ENCODE data around the gene ATP6V0D1.

The ATP6V0D1 gene

DNA sequence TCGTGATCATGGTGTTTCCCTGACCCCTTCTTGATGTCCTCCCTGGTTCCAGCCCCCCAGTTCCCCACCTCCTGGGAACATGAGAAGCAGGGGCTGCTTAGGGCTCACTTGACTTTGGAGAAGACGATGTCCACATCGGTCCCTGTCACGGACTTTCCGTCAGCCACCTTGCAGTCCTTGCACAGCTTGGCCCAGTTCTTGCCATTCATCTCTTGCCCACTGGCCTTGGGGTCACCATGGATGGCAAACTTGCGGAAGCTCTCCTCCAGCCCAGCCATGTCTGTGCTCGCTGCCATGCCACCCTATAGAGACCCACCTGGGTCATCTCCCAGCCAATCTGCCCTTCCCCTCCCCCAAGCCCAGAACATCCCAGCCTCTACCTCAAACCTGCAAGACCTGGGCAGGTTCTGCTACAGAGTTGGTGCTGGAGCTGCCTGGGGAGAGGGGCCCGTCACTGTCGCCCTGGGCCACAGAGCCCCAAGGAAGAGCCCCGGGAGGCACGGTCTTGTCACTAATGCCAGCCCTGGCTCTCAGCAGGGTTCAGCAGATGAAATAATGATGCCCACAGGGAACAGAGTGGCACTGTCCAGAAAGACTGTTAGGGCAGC is 90.0 kb downstream of the ATP6V0D1 start:
- no peak for DNase-seq

DNA sequence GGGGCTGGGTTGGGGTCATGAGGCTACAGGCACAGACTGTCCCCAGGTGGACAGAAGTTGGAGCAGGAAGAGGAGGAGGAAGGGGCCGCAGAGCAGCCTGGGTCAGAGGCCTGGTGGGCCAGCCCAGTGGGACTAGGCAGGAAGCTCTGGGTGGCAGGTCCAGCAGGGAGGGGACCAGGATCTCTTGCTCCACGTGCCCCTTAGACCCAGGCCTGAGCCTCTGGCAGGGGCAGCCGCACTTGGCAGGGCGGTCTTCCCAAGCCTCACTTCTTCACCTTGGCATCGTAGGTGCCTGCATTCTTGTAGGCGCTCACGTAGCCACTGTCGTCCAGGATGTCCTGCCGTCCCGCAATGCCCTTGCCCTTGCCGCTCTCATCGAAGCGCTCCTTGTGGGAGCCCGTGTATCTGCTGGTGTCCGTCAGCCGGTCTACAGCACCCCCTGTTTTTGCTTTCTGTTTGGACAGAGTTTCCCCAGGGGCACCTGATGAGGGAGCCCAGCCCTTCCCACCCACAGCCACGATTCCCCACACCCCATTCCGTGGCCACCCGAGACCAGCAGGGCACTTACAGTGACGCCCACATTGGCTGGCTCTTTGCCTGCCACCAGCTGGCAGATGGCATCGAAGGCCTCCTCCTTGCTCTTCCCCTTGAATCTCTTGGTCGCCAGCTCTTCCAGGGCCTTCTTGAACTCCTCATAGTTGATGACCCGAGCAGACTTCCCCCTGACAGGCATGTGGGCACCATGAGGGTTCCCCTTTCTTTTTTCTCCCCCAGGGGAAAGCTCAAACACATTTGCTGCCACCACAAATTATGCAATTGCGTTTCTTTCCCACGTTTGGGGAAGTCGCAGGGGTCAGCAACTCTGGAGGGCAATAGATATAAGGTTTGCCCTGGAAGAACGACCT is 90.8 kb downstream of the ATP6V0D1 start:
- no peak for DNase-seq

DNA sequence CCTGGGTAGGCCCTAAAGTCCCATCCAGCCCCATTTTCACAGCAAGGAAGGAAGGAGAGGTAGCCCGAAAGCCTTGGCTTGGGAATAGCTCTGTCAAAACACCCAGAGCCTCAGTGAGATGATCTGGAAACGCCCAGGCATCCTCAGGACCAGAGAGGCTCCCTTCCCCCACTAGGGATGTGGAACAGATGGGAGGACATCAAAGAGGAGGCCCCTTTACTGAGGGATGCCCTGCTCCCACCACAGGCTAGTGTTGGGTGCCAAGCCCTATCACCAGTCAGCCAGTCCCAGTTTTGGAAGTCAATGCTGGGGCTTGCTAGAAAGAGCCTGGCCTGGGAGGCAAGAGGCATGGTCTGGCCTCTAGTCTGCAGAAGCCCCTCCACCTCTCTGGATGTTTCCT is 92.4 kb downstream of the ATP6V0D1 start:
- no peak for DNase-seq

- no peak for DNase-seq
These were observed 92.8 kb downstream of the ATP6V0D1 start for GRCh38 chr16:67388191-67388590.

Measured in stimulated activated naive CD4-positive, alpha-beta T cell (primary cell).